Glutamatergic neuron (in vitro differentiated cells): Measurements from ENCODE around the gene PTPRN2. TPM values are rescaled to one million over a fixed set of nuclear protein-coding genes. Genes with fewer than 3 reads are reported as not detected.

Experiments used
- DNase-seq: peaks from one replicate; pipeline ENCODE4 v3.0.0; 2022
- H3K27ac Mint-ChIP-seq: one replicate; pipeline ENCODE4 v1.8.0; 2020; ENCODE audit warnings: mild to moderate bottlenecking, mixed read lengths, inconsistent platforms; ENCODE audit not compliant: unreplicated experiment
- H3K27me3 Mint-ChIP-seq: one replicate; pipeline ENCODE4 v1.8.0; 2020; ENCODE audit warnings: mild to moderate bottlenecking, moderate library complexity, mixed read lengths, inconsistent platforms; ENCODE audit not compliant: unreplicated experiment
- H3K36me3 Mint-ChIP-seq: one replicate; pipeline ENCODE4 v1.8.0; 2020; ENCODE audit warnings: mild to moderate bottlenecking, mixed read lengths, inconsistent platforms; ENCODE audit not compliant: unreplicated experiment
- H3K4me1 Mint-ChIP-seq: one replicate; pipeline ENCODE4 v1.8.0; 2020; ENCODE audit warnings: mild to moderate bottlenecking, low read depth, mixed read lengths, inconsistent platforms; ENCODE audit not compliant: unreplicated experiment
- H3K4me3 Mint-ChIP-seq: one replicate; pipeline ENCODE4 v1.8.0; 2020; ENCODE audit warnings: mild to moderate bottlenecking, mixed read lengths, inconsistent platforms; ENCODE audit not compliant: unreplicated experiment
- H3K9me3 Mint-ChIP-seq: one replicate; pipeline ENCODE4 v1.8.0; 2020; ENCODE audit warnings: mild to moderate bottlenecking, moderate library complexity, mixed read lengths, inconsistent platforms; ENCODE audit not compliant: unreplicated experiment
- CTCF ChIP-seq: fragments of 200-600 bp; sonication (generic); IDR thresholded peaks from one replicate; pipeline ENCODE4 v1.5.0; 2021; ENCODE audit not compliant: partially characterized antibody, unreplicated experiment
- total RNA-seq: library from RNA; stranded (reverse); fragmentation: NEBNext Ultra II Directional; extraction: Animal tissue kit (Norgen Biotek cat#: 25700); gene quantifications from one replicate; pipeline ENCODE4 v1.2.1, GENCODE V29; 2021; ENCODE audit not compliant: unreplicated experiment

The PTPRN2 gene
- total RNA-seq, 1 donor from 2014 or later: 49.0 TPM

DNA sequence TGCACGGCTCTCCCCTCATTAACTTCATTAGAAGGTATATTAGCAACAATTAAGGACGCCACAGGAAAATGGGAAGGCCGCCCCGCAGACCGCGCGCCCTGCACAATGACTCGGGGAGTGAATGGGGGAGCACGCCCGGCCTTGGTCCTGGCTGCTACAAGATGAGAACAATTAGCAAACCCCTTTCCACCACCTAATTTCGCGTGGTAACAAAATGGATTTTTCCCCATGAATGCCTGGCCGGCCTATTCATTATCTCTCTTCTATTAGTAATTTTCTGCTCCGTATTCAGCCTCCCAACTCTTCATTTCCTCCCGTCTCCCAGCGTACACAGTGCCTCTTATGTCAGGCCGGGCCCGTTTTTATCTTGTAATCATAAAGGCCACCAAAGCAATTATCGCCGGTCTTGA is 903.9 kb downstream of the PTPRN2 start:
- DNase-seq: no peak

GRCh38 chr7:157682946-157683746 is 904.5 kb downstream of the PTPRN2 start:
- peaks cover 8% of the 10 kb centered on the region for H3K36me3 Mint-ChIP-seq
- no peak overlapping the region for H3K27ac Mint-ChIP-seq
- DNase-seq: no peak
- H3K4me1 Mint-ChIP-seq: peaks cover 8% of the 10 kb centered on the region
- H3K9me3 Mint-ChIP-seq: peaks cover 13% of the 10 kb centered on the region
- peak overlapping the region; percentile 80 for H3K4me3 Mint-ChIP-seq
- TF ChIP-seq CTCF: no peak
- H3K27me3 Mint-ChIP-seq: peaks cover 16% of the 10 kb centered on the region

More for the DNA sequence above, 903.9 kb downstream of the PTPRN2 start:
- Mint-ChIP-seq H3K27ac (no peak overlapping the region), H3K9me3 (peaks cover 14% of the 10 kb centered on the region), H3K36me3 (peaks cover 8% of the 10 kb centered on the region), H3K4me1 (peaks cover 2% of the 10 kb centered on the region), H3K27me3 (peaks cover 16% of the 10 kb centered on the region), H3K4me3 (peak overlapping the region; percentile 80)
- TF ChIP-seq CTCF: no peak

DNA sequence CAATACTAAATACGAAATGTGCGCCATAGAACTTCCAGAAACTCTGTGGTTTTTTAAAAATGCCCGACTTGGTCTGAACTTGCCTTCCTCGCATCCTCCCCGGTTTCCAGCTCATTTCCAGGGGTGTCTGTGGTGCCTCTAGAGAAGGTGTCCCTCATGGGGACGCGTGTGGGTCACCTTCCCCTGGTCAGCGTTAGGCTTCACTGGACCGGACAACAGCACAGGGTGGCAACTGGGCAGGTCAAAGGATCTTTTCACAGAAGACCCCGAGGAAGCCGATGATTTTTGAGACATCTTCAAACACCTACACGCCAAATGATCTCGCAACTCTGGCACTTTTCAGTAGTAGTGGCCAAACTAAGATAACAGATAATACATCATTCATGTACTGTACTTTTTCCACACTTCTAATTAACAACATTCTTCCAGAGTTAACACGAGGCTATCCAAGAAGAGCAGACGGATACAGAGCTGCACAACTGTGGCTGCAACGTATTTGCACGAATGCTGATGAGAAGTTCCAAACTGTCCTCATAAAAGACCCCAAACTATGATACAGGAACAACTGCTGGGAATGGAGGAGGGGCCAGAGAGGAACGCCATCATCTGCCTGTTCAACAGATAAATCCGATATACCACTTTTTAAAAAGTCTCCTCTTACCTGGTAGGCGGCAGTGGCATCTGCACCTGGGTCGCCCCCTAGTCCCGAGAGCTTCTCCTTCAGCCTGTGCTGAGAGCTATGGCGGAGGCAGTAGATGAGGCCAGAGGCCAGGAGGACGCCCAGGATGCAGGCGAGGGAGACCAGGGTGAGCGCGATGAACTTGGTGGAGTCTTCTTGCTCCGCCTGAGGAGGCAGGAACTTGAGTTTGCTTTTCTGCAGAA is 905.3 kb downstream of the PTPRN2 start:
- H3K4me3 Mint-ChIP-seq: no peak overlapping the region

DNA sequence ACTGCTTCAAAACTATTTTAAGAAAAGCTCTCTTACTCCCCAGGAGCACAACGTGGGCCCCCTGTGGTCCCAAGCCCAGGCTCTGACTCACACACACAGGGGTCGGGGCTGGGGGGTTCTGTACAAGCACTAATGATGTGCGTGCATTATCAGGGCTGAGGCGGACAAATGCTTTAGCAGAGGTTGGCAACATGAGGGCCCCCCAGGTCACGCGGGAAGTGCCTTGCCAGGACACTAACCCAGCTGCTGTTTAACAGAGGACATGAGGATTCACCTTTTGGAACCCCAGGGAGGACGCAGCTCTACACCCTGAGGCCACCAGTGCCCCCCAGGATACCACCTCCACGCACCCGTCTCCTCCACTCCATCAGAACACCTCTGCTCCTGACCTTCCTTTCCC is 908.0 kb downstream of the PTPRN2 start:
- DNase-seq: no peak
- H3K4me1 Mint-ChIP-seq: peaks cover 9% of the 10 kb centered on the region
- no peak overlapping the region for H3K4me3 Mint-ChIP-seq
- H3K27me3 Mint-ChIP-seq: peaks cover 18% of the 10 kb centered on the region
- H3K36me3 Mint-ChIP-seq: peaks cover 8% of the 10 kb centered on the region
- no peak for TF ChIP-seq CTCF
- no peak overlapping the region for H3K27ac Mint-ChIP-seq
- peaks cover 11% of the 10 kb centered on the region for H3K9me3 Mint-ChIP-seq

More for the DNA sequence above, 905.3 kb downstream of the PTPRN2 start:
- peaks cover 9% of the 10 kb centered on the region for H3K4me1 Mint-ChIP-seq
- peaks cover 8% of the 10 kb centered on the region for H3K36me3 Mint-ChIP-seq
- TF ChIP-seq CTCF: no peak
- H3K27me3 Mint-ChIP-seq: peaks cover 16% of the 10 kb centered on the region
- peaks cover 9% of the 10 kb centered on the region for H3K9me3 Mint-ChIP-seq
- DNase-seq: no peak
- H3K27ac Mint-ChIP-seq: no peak overlapping the region
